Choroid plexus epithelial cell (primary cell): ENCODE data around the gene GNB1L.

Source experiments
- DNase-seq: peaks from one replicate; pipeline ENCODE4 v3.0.0-alpha.2; 2010; ENCODE audit warnings: low read depth
- H3K4me3 ChIP-seq: 2 replicates; pipeline ENCODE4 v1.5.1; 2011; ENCODE audit warnings: low read depth, mild to moderate bottlenecking, control low read depth, low read length, moderate library complexity
- CTCF ChIP-seq: conservative IDR thresholded peaks from 2 replicates; pipeline ENCODE4 v1.5.1; 2011; ENCODE audit warnings: low read depth, mild to moderate bottlenecking, control low read depth, inconsistent platforms, low read length, moderate library complexity

The GNB1L gene

GRCh38 chr22:19734837-19735382 is 119.8 kb downstream of the GNB1L start:
- no peak overlapping the region for H3K4me3 ChIP-seq
- TF ChIP-seq CTCF = no peak
- no peak for DNase-seq

GRCh38 chr22:19734163-19734562 is 120.5 kb downstream of the GNB1L start:
- DNase-seq = no peak
- no peak overlapping the region for H3K4me3 ChIP-seq
- TF ChIP-seq CTCF = no peak

GRCh38 chr22:19733755-19734154 is 120.9 kb downstream of the GNB1L start:
- no peak overlapping the region for H3K4me3 ChIP-seq
- TF ChIP-seq CTCF = no peak
- no peak for DNase-seq
